PC-3 (cell line): Measurements from ENCODE around the gene STAG3.

Experiments
- EZH2 ChIP-seq: fragments of 300-600 bp; sonication (generic); IDR thresholded peaks from one replicate; pipeline ENCODE4 v1.6.1; 2017; ENCODE audit warnings: antibody characterized with exemption, mild to moderate bottlenecking, low read length; ENCODE audit not compliant: unreplicated experiment
- EZH2phosphoT487 ChIP-seq: fragments of 300-600 bp; sonication (generic); IDR thresholded peaks from 2 replicates; pipeline ENCODE4 v1.6.1; 2018; ENCODE audit warnings: mild to moderate bottlenecking, antibody characterized with exemption, low read length, borderline replicate concordance
- TF ChIP-seq, protein P1 (sequence below): fragments of 300-600 bp; sonication (generic); conservative IDR thresholded peaks from 2 replicates; pipeline ENCODE4 v1.5.1; 2017; ENCODE audit warnings: antibody characterized with exemption, low read depth, mild to moderate bottlenecking, low read length

DNA sequence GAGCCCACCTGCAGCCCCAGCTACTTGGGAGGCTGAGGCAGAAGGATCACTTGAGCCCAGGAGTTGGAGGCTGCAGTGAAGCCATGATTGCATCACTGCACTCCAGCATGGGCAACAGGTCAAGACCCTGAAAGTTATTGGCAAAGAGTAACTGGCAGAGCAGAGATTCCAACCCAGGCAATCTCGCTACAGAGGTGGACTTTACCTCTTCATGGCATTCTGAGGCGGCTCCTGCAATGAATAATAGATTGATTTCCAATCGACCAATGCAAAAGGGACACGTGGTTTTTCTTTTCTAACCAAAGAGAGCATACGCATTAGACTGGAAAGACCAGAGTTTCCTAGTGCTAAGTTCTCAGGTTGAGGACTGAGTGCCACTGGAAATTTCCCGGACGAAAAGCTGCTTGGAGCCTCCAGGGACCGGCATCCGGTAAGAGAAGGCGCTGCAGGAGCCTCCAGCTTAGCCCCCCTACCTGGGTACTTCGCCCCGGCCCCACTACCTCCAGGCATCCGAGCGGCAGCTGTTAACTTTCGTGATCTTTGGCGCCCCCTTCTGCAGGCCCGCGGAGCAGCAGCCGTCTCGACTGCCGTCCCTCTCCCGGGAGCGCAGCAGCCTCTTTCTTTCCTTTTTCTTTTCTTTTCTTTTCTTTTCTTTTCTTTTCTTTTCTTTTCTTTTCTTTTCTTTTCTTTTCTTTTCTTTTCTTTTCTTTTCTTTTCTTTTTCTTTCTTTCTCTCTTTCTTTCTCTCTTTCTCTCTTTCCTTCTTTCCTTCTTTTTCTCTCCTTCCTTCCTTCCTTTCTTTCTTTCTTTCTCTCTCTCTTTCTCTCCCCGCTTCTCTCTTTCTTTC lies 46.9 kb upstream of the STAG3 start:
- TF ChIP-seq, protein P1, sequence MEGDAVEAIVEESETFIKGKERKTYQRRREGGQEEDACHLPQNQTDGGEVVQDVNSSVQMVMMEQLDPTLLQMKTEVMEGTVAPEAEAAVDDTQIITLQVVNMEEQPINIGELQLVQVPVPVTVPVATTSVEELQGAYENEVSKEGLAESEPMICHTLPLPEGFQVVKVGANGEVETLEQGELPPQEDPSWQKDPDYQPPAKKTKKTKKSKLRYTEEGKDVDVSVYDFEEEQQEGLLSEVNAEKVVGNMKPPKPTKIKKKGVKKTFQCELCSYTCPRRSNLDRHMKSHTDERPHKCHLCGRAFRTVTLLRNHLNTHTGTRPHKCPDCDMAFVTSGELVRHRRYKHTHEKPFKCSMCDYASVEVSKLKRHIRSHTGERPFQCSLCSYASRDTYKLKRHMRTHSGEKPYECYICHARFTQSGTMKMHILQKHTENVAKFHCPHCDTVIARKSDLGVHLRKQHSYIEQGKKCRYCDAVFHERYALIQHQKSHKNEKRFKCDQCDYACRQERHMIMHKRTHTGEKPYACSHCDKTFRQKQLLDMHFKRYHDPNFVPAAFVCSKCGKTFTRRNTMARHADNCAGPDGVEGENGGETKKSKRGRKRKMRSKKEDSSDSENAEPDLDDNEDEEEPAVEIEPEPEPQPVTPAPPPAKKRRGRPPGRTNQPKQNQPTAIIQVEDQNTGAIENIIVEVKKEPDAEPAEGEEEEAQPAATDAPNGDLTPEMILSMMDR: peak; percentile 71
- TF ChIP-seq EZH2 (no peak), EZH2phosphoT487 (no peak)
